Fibroblast of lung (primary cell): ENCODE measurements around the gene SNX21.

Experiments
- EZH2 ChIP-seq: IDR thresholded peaks from 2 replicates; pipeline ENCODE4 v1.5.1; 2012; ENCODE audit warnings: low read length, control low read depth, mild to moderate bottlenecking; ENCODE audit errors: missing control alignments
- TF ChIP-seq, protein P1 (sequence below), 2 donors: IDR thresholded peaks in 1 of 2; conservative IDR thresholded peaks in 1 of 2; 1 replicate in 1 of 2; 2 replicates in 1 of 2; pipeline ENCODE4 v1.5.1; 2011 to 2012; ENCODE audit warnings: low read length in 2 of 2, control low read depth in 1 of 2, inconsistent platforms in 1 of 2, low read depth in 1 of 2, mild to moderate bottlenecking in 1 of 2

GRCh38 chr20:45848969-45849582, 15.5 kb downstream of the SNX21 start:
- TF ChIP-seq, protein P1, sequence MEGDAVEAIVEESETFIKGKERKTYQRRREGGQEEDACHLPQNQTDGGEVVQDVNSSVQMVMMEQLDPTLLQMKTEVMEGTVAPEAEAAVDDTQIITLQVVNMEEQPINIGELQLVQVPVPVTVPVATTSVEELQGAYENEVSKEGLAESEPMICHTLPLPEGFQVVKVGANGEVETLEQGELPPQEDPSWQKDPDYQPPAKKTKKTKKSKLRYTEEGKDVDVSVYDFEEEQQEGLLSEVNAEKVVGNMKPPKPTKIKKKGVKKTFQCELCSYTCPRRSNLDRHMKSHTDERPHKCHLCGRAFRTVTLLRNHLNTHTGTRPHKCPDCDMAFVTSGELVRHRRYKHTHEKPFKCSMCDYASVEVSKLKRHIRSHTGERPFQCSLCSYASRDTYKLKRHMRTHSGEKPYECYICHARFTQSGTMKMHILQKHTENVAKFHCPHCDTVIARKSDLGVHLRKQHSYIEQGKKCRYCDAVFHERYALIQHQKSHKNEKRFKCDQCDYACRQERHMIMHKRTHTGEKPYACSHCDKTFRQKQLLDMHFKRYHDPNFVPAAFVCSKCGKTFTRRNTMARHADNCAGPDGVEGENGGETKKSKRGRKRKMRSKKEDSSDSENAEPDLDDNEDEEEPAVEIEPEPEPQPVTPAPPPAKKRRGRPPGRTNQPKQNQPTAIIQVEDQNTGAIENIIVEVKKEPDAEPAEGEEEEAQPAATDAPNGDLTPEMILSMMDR (conservative IDR thresholded peaks at IDR 0.05 in 1 of 2, IDR thresholded peaks at IDR 0.05 in 1 of 2; ENCODE audit: low read depth in 1 of 2, low read length in 2 of 2): no peak
- no peak for TF ChIP-seq EZH2
